OCI-LY7 (cell line): ENCODE data around the gene CABP7. TPM values are rescaled to one million over a fixed set of nuclear protein-coding genes. Genes with fewer than 3 reads are reported as not detected.

Experiments used
- BruUV-seq: library from RNA; stranded (reverse); fragments of 400-500 nt; replicated peaks from 2 replicates; lab custom pipeline; 2021; lab: Mats Ljungman, UMichigan
- CTCF ChIA-PET: fragments of 300-600 bp; sonication (Branson Sonifier 250); formaldehyde crosslinking; loops from one replicate; lab custom pipeline; 2022; ENCODE audit warnings: antibody characterized with exemption; ENCODE audit not compliant: unreplicated experiment; lab: Charles Lee
- POLR2A ChIA-PET: fragments of 300-600 bp; sonication (Branson Sonifier 250); formaldehyde crosslinking; loops from one replicate; lab custom pipeline; 2022; ENCODE audit warnings: antibody characterized with exemption; lab: Charles Lee
- DNase-seq: peaks from one replicate; pipeline ENCODE4 v3.0.0-alpha.2; 2015; ENCODE audit warnings: low spot score
- H2AFZ ChIP-seq: fragments of 200-600 bp; sonication (generic), shearing (Covaris generic); 2 replicates; pipeline ENCODE4 v1.6.1; 2014; ENCODE audit warnings: mild to moderate bottlenecking, antibody characterized with exemption, low read length, moderate library complexity
- H3K27ac ChIP-seq: fragments of 200-600 bp; sonication (generic); 2 replicates; pipeline ENCODE4 v1.5.1; 2014; ENCODE audit warnings: mixed run types, low read depth, mild to moderate bottlenecking, moderate library complexity, low read length, inconsistent platforms; ENCODE audit not compliant: poor library complexity, severe bottlenecking
- H3K36me3 ChIP-seq: fragments of 200-600 bp; sonication (generic); 2 replicates; pipeline ENCODE4 v1.6.1; 2014; ENCODE audit warnings: mild to moderate bottlenecking, antibody characterized with exemption, low read length, moderate library complexity, mixed read lengths; ENCODE audit not compliant: insufficient read depth
- H3K4me1 ChIP-seq: fragments of 200-600 bp; sonication (generic); 2 replicates; pipeline ENCODE4 v1.5.1; 2014; ENCODE audit warnings: mild to moderate bottlenecking, low read length; ENCODE audit not compliant: insufficient read depth, poor library complexity, severe bottlenecking
- H3K4me2 ChIP-seq: fragments of 200-600 bp; sonication (generic); 2 replicates; pipeline ENCODE4 v1.6.1; 2014; ENCODE audit warnings: mild to moderate bottlenecking, low read length
- H3K4me3 ChIP-seq: fragments of 200-600 bp; sonication (generic); 2 replicates; pipeline ENCODE4 v1.5.1; 2014; ENCODE audit warnings: mild to moderate bottlenecking, low read depth, low read length; ENCODE audit not compliant: poor library complexity, severe bottlenecking
- H3K79me2 ChIP-seq: fragments of 200-600 bp; sonication (generic); 2 replicates; pipeline ENCODE4 v1.6.1; 2016; ENCODE audit warnings: low read depth, mild to moderate bottlenecking, low read length, moderate library complexity, mixed read lengths; ENCODE audit not compliant: insufficient read depth
- H3K9me2 ChIP-seq: fragments of 200-600 bp; sonication (generic); 2 replicates; pipeline ENCODE4 v1.6.1; 2016; ENCODE audit warnings: mild to moderate bottlenecking, low read length, mixed read lengths; ENCODE audit not compliant: insufficient read depth
- H3K9me3 ChIP-seq: fragments of 200-600 bp; sonication (generic); 2 replicates; pipeline ENCODE4 v1.6.1; 2014; ENCODE audit warnings: mild to moderate bottlenecking, mixed run types, low read length, mixed read lengths
- H4K20me1 ChIP-seq: fragments of 200-600 bp; sonication (generic); 2 replicates; pipeline ENCODE4 v1.6.1; 2014; ENCODE audit warnings: mild to moderate bottlenecking, antibody characterized with exemption, low read length, moderate library complexity, mixed read lengths; ENCODE audit not compliant: insufficient read depth
- CTCF ChIP-seq: fragments of 200-600 bp; sonication (generic); conservative IDR thresholded peaks from 2 replicates; pipeline ENCODE4 v1.5.1; 2014; ENCODE audit warnings: mild to moderate bottlenecking, antibody characterized with exemption, low read length, moderate library complexity, mixed read lengths
- EZH2phosphoT487 ChIP-seq: fragments of 200-600 bp; sonication (generic); IDR thresholded peaks from 2 replicates; pipeline ENCODE4 v1.6.1; 2018; ENCODE audit warnings: low read depth, borderline replicate concordance, mild to moderate bottlenecking, mixed run types, antibody characterized with exemption, low read length, moderate library complexity, mixed read lengths
- intact Hi-C: fragments of 100-400 bp; cut with micrococcal nuclease; formaldehyde crosslinking; loops from one replicate; pipeline ENCODE4 v1.10.0; 2022; ENCODE audit not compliant: unreplicated experiment
- total RNA-seq, 2 experiments: library from RNA; depleted of rRNA in 1 of 2; stranded (reverse); fragments of >200 nt in 1 of 2; shearing (Covaris generic) in 1 of 2; gene quantifications; 2 replicates each; pipeline ENCODE4 v1.2.3, GENCODE V29; 2014 to 2022

Gene CABP7
- total RNA-seq, 2 experiments from 2014 or later: 0.06 TPM; not detected in 1

DNA sequence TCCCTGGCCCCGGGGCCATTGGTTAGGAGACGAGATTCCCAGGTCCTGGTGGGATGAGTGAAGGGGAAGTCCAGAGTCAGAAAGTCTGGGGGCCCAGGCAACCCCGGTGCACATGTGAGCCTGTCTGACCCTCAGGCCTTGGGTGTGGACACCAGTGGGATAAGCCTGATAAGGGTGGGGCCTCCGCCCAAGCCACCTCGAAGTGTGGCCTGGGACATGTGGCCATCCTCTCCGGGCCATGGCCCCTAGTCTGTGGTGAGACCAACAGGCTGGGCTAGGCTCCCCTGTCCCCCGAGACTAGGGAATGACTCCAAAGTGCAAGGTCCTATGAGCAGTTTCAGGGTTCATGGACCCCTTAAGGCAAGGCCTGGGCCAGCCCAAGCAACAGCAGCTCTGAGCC is 6.3 kb downstream of the CABP7 start:
- no peaks in the 10 kb centered on the region for H3K9me2 ChIP-seq
- H4K20me1 ChIP-seq: no peaks in the 10 kb centered on the region
- H2AFZ ChIP-seq: no peak overlapping the region
- no peak overlapping the region for H3K27ac ChIP-seq
- no peak for DNase-seq
- no peaks in the 10 kb centered on the region for H3K4me1 ChIP-seq
- H3K4me3 ChIP-seq: no peak overlapping the region
- H3K4me2 ChIP-seq: no peak overlapping the region
- ChIA-PET CTCF (no interaction called here), POLR2A (no interaction called here)
- no peaks in the 10 kb centered on the region for H3K9me3 ChIP-seq
- TF ChIP-seq CTCF (no peak), EZH2phosphoT487 (no peak)
- no peaks in the 10 kb centered on the region for H3K79me2 ChIP-seq
- intact Hi-C loops: no loop called here
- no TSS peak for BruUV-seq
- no peaks in the 10 kb centered on the region for H3K36me3 ChIP-seq

DNA sequence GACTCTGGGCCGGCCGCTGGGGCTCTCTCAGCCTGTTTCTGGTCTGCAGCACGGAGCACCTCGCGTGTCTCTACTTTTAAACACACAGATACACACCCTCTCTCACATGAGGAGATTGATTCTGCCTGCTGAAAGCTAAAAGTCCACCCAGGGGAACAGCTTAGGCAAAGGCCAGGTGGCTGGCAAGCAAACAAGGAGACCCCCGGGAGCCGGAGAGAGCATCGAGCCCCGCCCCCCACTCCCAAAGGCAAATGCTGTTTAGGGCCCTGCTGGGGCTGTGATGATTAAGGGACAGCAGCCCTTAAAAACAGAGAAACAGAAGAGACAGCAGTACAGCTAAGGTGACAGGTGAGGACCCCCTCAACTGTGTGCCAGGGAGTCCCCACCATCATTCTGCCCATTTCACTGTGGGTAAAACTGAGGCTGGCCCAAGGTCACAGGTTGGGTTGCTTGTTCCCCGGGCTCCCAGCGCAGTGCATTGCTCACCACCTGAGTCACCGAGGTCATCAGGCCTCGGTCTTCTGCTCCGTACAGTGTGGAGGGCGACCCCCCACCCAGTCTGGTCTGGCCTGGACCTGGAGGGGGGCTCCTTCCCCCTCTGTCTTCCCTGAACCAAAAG is 6.8 kb downstream of the CABP7 start:
- H3K27ac ChIP-seq: no peak overlapping the region
- BruUV-seq: no TSS peak
- H3K9me3 ChIP-seq: no peaks in the 10 kb centered on the region
- H3K9me2 ChIP-seq: no peaks in the 10 kb centered on the region
- H2AFZ ChIP-seq: no peak overlapping the region
- intact Hi-C loops: loop anchor here (1.0 kb wide), 1 partner anchor 279 kb away; no protein-coding TSS in a partner anchor
- CTCF ChIA-PET: no interaction called here
- DNase-seq: no peak
- no peaks in the 10 kb centered on the region for H4K20me1 ChIP-seq
- H3K4me1 ChIP-seq: no peaks in the 10 kb centered on the region
- H3K79me2 ChIP-seq: no peaks in the 10 kb centered on the region
- TF ChIP-seq CTCF: no peak
- no peak for TF ChIP-seq EZH2phosphoT487
- H3K4me3 ChIP-seq: no peak overlapping the region
- no peaks in the 10 kb centered on the region for H3K36me3 ChIP-seq
- no peak overlapping the region for H3K4me2 ChIP-seq
- POLR2A ChIA-PET: no interaction called here

DNA sequence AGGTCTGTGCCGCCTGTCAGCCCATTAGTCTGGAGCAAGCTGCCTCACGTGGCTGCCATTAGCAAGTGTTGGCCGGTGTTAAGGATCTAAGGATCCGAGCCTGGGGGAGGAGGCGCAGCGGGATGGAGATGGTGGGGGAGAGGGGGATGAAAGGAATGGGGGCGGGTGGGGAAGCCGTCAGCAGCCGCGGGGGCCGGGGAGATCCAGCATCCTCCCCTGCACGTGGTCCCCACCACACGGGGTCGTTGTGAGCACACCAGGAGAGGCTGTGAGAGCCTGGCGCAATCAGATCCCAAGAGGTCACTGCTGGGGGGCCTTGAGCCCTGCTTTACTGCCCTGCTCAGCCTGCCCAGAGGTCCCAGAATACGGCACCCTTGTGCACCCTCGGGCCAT is 7.3 kb downstream of the CABP7 start:
- no peaks in the 10 kb centered on the region for H3K9me2 ChIP-seq
- intact Hi-C loops: loop anchor here (1.0 kb wide), 1 partner anchor 278 kb away; no protein-coding TSS in a partner anchor
- peak; percentile 58 for TF ChIP-seq CTCF
- no peak for TF ChIP-seq EZH2phosphoT487
- no peaks in the 10 kb centered on the region for H3K79me2 ChIP-seq
- no peak overlapping the region for H2AFZ ChIP-seq
- no peak overlapping the region for H3K27ac ChIP-seq
- ChIA-PET POLR2A (no interaction called here), CTCF (no interaction called here)
- H3K9me3 ChIP-seq: no peaks in the 10 kb centered on the region
- no peak overlapping the region for H3K4me3 ChIP-seq
- no TSS peak for BruUV-seq
- no peaks in the 10 kb centered on the region for H3K36me3 ChIP-seq
- DNase-seq: peak; percentile 30
- no peak overlapping the region for H3K4me2 ChIP-seq
- H3K4me1 ChIP-seq: no peaks in the 10 kb centered on the region
- no peaks in the 10 kb centered on the region for H4K20me1 ChIP-seq
